K562 (cell line): ENCODE data around the gene PTGR1. TPM values are rescaled to one million over a fixed set of nuclear protein-coding genes. Genes with fewer than 3 reads are reported as not detected.

ENCODE experiments used
- ATAC-seq: fragments of 200-7000 bp; cut with Tn5 transposase; 3 replicates; pipeline ENCODE4 v1.9.1; 2020; ENCODE audit warnings: moderate library complexity
- BruUV-seq: library from RNA; stranded (reverse); fragments of 400-500 nt; replicated peaks from 2 replicates; lab custom pipeline; 2021; lab: Mats Ljungman, UMichigan
- CTCF ChIA-PET: fragments of 300-600 bp; formaldehyde crosslinking; extraction: SDS; loops from one replicate; lab custom pipeline; 2021; ENCODE audit warnings: low intra/inter-chr PET ratio; lab: Yijun Ruan, JAX
- POLR2A ChIA-PET: fragments of 300-600, 350-650 bp; sonication (Branson Sonifier 250); formaldehyde crosslinking; extraction: SDS; loops from one replicate; lab custom pipeline; 2021; ENCODE audit warnings: antibody characterized with exemption, inconsistent platforms; lab: Yijun Ruan, JAX
- DNase-seq, 4 experiments: peaks; one replicate each; pipeline versions ENCODE4 v3.0.0 to v3.0.0-alpha.2; 2011 to 2018; ENCODE audit warnings: low spot score in 3 of 4, mixed read lengths in 3 of 4; ENCODE audit errors: extremely low read depth in 1 of 4
- FAIRE-seq: peaks from 2 replicates; lab custom pipeline; 2011; peaks lifted over from hg19 to GRCh38; lab: Jason Lieb, UNC
- H2AFZ ChIP-seq: 2 replicates; pipeline ENCODE4 v1.6.0; 2011; ENCODE audit warnings: low read depth, low read length, control low read depth, inconsistent platforms
- H3K27ac ChIP-seq: fragments of 200-600 bp; 3 replicates; pipeline ENCODE4 v1.8.0; 2011; ENCODE audit warnings: low read depth, mild to moderate bottlenecking, control low read depth, inconsistent platforms, low read length, moderate library complexity, mixed read lengths; ENCODE audit errors: extremely low read depth
- H3K27me3 ChIP-seq, 2 experiments: fragments of 300-600 bp in 1 of 2; 2 replicates in 1 of 2; 3 replicates in 1 of 2; pipeline versions ENCODE4 v1.6.0 to v1.8.0; 2011; ENCODE audit warnings: inconsistent platforms in 2 of 2, low read length in 2 of 2, mild to moderate bottlenecking in 1 of 2, mixed read lengths in 1 of 2, moderate library complexity in 1 of 2; ENCODE audit not compliant: control insufficient read depth in 2 of 2, insufficient read depth in 2 of 2
- H3K36me3 ChIP-seq: fragments of 300-600 bp; 3 replicates; pipeline ENCODE4 v1.8.0; 2011; ENCODE audit warnings: mild to moderate bottlenecking, low read length, inconsistent platforms; ENCODE audit not compliant: control insufficient read depth, insufficient read depth
- H3K4me1 ChIP-seq, 2 experiments: fragments of 200-600 bp in 1 of 2; replicated peaks in 1 of 2; 2 replicates in 1 of 2; 3 replicates in 1 of 2; pipeline versions ENCODE4 v1.5.1 to v1.8.0; 2011; ENCODE audit warnings: inconsistent platforms in 2 of 2, low read length in 2 of 2, mild to moderate bottlenecking in 1 of 2, mixed read lengths in 1 of 2, moderate library complexity in 1 of 2; ENCODE audit not compliant: control insufficient read depth in 2 of 2, insufficient read depth in 2 of 2
- H3K4me2 ChIP-seq: 2 replicates; pipeline ENCODE4 v1.6.1; 2011; ENCODE audit warnings: low read length, control low read depth, inconsistent platforms, mixed read lengths; ENCODE audit not compliant: insufficient read depth
- H3K4me3 ChIP-seq: fragments of 200-600 bp; sonication (generic), shearing (Covaris generic); 2 replicates; pipeline ENCODE4 v1.5.1; 2016; ENCODE audit warnings: control low read depth, inconsistent platforms
- H3K79me2 ChIP-seq: fragments of 200-600 bp; 3 replicates; pipeline ENCODE4 v1.8.0; 2011; ENCODE audit warnings: low read length, inconsistent platforms; ENCODE audit not compliant: control insufficient read depth, insufficient read depth
- H3K9ac ChIP-seq, 2 experiments: 2 replicates each; pipeline versions ENCODE4 v1.6.0 to v1.6.1; 2011; ENCODE audit warnings: low read depth in 2 of 2, low read length in 2 of 2, control low read depth in 1 of 2, inconsistent platforms in 1 of 2, mild to moderate bottlenecking in 1 of 2, mixed read lengths in 1 of 2; ENCODE audit not compliant: insufficient read depth in 1 of 2
- H3K9me1 ChIP-seq: one replicate; pipeline ENCODE4 v1.6.0; 2011; ENCODE audit warnings: inconsistent platforms, mild to moderate bottlenecking, low read length, moderate library complexity; ENCODE audit not compliant: control insufficient read depth, insufficient read depth
- H3K9me3 ChIP-seq: replicated peaks from 2 replicates; pipeline ENCODE4 v1.5.1; 2011; ENCODE audit warnings: low read depth, low read length, inconsistent platforms; ENCODE audit not compliant: control insufficient read depth, insufficient read depth
- H4K20me1 ChIP-seq: replicated peaks from 2 replicates; pipeline ENCODE4 v1.6.1; 2011; ENCODE audit warnings: low read length, inconsistent platforms, mixed read lengths; ENCODE audit not compliant: control insufficient read depth, insufficient read depth
- E4F1 ChIP-seq: fragments of 250-450 bp; sonication (Bioruptor Pico); IDR thresholded peaks from 2 replicates; pipeline ENCODE4 v1.5.0; 2021; ENCODE audit warnings: mild to moderate bottlenecking, borderline replicate concordance
- ZNF140 ChIP-seq: fragments of 250-450 bp; sonication (Bioruptor Pico); IDR thresholded peaks from 2 replicates; pipeline ENCODE4 v1.8.0; 2021; ENCODE audit warnings: moderate library complexity, mild to moderate bottlenecking, inconsistent platforms
- ZNF589 ChIP-seq: fragments of 200-800 bp; sonication (Bioruptor generic); IDR thresholded peaks from 2 replicates; pipeline ENCODE4 v1.6.1; 2016; ENCODE audit warnings: low read depth, missing genetic modification characterization, missing compliant biosample characterization
- WGBS: fragments of 100-300 bp; shearing (Covaris generic); methylation state at CpG from one replicate; pipeline ENCODE4 v1.1.6; 2016; ENCODE audit warnings: low coverage, mixed read lengths; ENCODE audit not compliant: insufficient coverage; ENCODE audit errors: missing lambda C conversion rate; 5-methylcytosine and 5-hydroxymethylcytosine counted together
- in situ Hi-C: fragments of 300-500 bp; cut with MboI; formaldehyde crosslinking; loops from 4 replicates; pipeline ENCODE4 v1.15.0; 2018; ENCODE audit warnings: inconsistent platforms, mixed read lengths
- intact Hi-C: fragments of 100-400 bp; cut with micrococcal nuclease; formaldehyde crosslinking; loops from 2 replicates; pipeline ENCODE4 v1.14.2; 2022
- polyA plus RNA-seq, 8 experiments: library from polyadenylated mRNA; depleted of rRNA in 4 of 8; stranded (reverse) in 5 of 8; unstranded in 3 of 8; fragments of >200 nt; fragmentation: Nextera tagmentation in 2 of 8; fragmentation: Illumina TruSeq in 1 of 8; extraction: Ambion mirVana in 2 of 8; extraction: Trizol in 1 of 8; gene quantifications; 2 replicates each; pipeline versions ENCODE4 v1.2.1 to v1.2.3, GENCODE V29; 2011 to 2014; ENCODE audit warnings: inconsistent platforms in 1 of 8, missing spikeins in 1 of 8
- total RNA-seq, 7 experiments: library from RNA; depleted of rRNA in 6 of 7; stranded (reverse); fragments of >200 nt in 6 of 7; fragmentation: Illumina TruSeq in 2 of 7; extraction: Trizol in 2 of 7; gene quantifications; 2 replicates each; pipeline versions ENCODE4 v1.2.1 to v1.2.3, GENCODE V29; 2011 to 2021; ENCODE audit warnings: low replicate concordance in 1 of 7
- TF ChIP-seq, protein P1 (sequence below), 2 experiments: fragments of 450-650 bp in 1 of 2; sonication (generic) in 1 of 2; formaldehyde crosslinking in 1 of 2; IDR thresholded peaks in 1 of 2; conservative IDR thresholded peaks in 1 of 2; 2 replicates each; pipeline versions ENCODE4 v1.6.1 to v1.8.1; 2016 to 2023; ENCODE audit warnings: mild to moderate bottlenecking in 2 of 2, moderate library complexity in 2 of 2, inconsistent platforms in 1 of 2, missing genetic modification reagents in 1 of 2

Gene PTGR1
- total and polyA plus RNA-seq, 9 of the 15 experiments (the other 6 are each of a cell fraction or from before 2014, with no cell fraction given): 0.22 TPM; not detected in 8

DNA sequence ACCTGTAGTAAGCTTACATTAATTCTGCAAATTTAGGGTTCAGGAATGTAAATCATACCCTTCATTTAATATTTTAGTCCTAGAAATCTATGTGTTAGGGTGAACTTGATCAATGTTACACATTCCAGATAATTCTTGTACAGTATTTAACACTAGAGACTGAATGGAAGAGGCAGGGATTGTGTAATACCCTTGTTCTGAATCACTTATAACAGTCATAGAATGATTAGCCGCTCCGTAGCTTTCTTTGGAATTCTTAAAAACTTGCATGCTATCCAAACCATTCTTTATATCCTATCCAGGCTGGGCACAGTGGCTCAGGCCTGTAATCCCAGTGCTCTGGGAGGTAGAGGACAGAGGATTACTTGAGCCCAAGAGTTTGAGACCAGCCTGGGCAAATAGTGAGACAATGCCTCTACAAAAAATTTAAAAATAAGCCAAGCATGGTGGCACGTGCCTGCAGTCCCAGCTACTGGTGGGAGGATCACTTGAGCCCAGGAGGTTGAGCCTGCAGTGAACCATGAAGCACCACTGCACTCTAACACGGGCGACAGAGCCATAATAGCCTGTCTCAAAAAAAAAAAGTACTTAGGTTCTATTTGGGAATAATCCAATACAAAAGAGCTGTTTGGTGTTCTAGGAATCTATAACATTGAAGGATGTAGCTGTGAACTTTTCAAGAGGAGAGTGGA is 66.2 kb downstream of the PTGR1 start:
- Histone ChIP-seq H3K4me1 (no peaks in the 10 kb centered on the region), H3K36me3 (no peaks in the 10 kb centered on the region), H3K9ac (no peak overlapping the region), H4K20me1 (no peaks in the 10 kb centered on the region), H3K9me3 (no peaks in the 10 kb centered on the region; the same call in 1 of the 2 replicates), H3K9me1 (no peaks in the 10 kb centered on the region), H2AFZ (no peak overlapping the region), H3K27me3 (peaks cover 5 to 14% of the 10 kb centered on the region in 2 experiments; a peak in 4 of 5 replicates), H3K4me3 (no peak overlapping the region), H3K79me2 (no peaks in the 10 kb centered on the region), H3K4me2 (no peak overlapping the region), H3K27ac (no peak overlapping the region)
- FAIRE-seq (peak; percentile 23), DNase-seq (no peak), ATAC-seq (no peak)
- TF ChIP-seq ZNF140 (no peak), ZNF589 (CRISPR knock-in tag) (no peak), E4F1 (no peak)
- TF ChIP-seq, protein P1, sequence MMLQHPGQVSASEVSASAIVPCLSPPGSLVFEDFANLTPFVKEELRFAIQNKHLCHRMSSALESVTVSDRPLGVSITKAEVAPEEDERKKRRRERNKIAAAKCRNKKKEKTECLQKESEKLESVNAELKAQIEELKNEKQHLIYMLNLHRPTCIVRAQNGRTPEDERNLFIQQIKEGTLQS (IDR thresholded peaks at IDR 0.05): no peak
- TF ChIP-seq, protein P1 (CRISPR knock-in tag; conservative IDR thresholded peaks at IDR 0.05): no peak
- BruUV-seq: no TSS peak
- in situ Hi-C loops: no loop called here
- WGBS: 1% methylated on average over 5 of the region's 5 CpGs
- ChIA-PET POLR2A (interaction anchor here (0.6 kb wide), 1 partner anchor 81 kb away, joined by 5 read pairs; no protein-coding TSS in a partner anchor), CTCF (no interaction called here)
- intact Hi-C loops: no loop called here
